Activated CD4-positive, alpha-beta T cell treated with anti-CD3 and anti-CD28 coated beads, Interleukin-10, Interleukin-2, amounts not matched to agents 100 ng/mL and 50 ng/mL, durations not matched to agents 16 hours and 8 hours (primary cell): Measurements from ENCODE around the gene PI16.
A peak's percentile ranks its signal among the peaks of the same experiment; 100 is the strongest.

Experiments
- DNase-seq: peaks from one replicate; pipeline ENCODE4 v3.0.0-alpha.2; 2020

PI16 gene

DNA sequence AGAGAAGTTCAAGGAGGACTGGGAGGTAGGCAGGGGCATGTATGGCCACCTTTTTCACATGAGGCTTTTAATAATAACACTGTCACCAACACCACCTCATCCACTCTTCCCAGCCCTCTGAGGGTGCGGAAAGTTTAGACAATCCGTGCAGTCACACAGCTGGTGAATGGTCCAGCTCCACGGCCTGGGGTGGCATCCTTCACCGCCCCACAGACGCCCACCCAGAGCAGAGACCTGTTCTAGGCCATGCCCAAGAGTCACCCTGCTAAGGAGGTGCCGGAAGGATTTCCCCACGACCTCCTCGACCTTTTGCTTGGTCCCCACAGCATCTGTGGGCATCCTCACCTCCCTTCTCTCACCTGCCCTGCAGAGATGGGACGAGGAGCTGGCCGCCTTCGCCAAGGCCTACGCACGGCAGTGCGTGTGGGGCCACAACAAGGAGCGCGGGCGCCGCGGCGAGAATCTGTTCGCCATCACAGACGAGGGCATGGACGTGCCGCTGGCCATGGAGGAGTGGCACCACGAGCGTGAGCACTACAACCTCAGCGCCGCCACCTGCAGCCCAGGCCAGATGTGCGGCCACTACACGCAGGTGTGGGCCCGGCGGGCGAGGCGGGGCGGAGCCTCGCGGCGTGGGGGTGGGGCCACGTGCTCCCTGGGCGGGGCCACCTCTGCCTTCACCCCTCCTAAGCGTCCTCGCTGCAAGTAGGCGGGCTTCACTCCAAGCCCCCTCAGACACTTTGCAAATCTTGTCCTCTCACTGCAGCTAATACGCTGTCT lies 4.4 kb downstream of the PI16 start:
- no peak for DNase-seq

DNA sequence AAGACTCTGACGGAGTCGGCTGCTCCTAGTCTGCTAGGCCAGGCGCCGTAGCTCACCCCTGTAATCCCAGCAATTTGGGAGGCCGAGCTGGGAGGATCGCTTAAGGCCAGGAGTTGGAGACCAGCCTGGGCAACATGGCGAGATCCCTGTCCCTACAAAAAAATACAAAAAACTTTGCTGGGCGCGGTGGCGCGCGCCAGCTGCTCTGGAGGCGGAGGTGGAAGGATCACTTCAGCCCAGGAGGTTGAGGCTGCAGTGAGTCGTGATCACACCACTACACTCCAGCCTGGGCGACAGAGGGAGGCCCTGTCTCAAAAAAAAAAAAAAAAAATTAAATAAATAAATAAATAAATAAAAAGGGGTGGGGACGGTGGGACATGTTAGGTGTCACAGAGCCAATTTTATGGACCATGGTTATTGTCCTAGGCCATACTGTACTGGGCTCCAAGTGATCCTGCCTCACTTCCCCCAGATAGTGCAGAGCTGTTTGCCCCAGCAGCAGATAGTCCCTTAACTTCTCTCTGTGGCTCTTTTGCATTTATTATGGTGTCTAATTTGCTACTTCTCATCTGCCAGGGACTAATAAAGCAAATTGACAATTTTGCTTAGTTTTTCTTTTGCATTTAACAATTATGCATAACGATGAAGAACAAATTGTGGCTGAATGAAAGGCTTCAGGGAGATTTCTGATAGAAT lies 5.2 kb downstream of the PI16 start:
- no peak for DNase-seq

DNA sequence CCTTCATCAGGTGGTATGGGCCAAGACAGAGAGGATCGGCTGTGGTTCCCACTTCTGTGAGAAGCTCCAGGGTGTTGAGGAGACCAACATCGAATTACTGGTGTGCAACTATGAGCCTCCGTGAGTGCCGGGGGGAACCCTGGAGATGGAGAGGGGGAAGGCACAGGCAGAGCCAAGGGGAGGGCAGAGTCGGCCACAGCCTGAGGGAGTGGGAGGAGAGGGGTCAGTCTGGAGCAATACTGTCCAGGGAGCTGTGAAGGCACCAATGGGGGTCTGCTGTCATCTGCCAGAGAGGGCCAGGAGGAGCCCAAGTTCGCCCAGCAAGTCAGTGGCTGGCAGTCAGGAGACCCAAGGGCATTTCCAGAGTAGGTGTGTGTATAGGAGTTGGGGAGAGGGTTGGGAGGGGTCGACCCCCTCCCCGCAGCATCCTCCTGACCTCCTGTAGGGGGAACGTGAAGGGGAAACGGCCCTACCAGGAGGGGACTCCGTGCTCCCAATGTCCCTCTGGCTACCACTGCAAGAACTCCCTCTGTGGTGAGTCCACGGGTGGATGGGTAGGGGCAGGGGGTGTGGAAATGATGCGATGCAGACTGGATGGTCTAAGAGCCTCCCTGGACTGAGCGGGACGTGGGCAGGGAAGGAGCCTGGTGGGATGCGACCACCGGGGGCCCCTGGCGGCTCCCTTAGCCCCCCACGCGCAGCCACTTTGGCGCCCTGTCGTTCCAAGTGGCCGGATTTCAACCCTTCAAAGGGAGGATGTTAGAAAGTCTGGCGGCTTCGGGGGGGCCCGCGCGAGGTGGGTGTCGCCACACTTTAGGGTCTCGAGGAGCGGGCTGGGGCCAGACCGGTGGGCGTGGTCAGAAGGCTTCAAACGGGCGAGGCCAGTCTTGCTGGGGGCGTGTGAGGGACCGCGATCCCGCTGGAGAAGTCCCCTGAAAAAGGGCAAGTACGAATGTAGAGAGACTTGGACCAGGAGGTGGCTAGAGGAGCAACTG lies 7.2 kb downstream of the PI16 start:
- DNase-seq = no peak

DNA sequence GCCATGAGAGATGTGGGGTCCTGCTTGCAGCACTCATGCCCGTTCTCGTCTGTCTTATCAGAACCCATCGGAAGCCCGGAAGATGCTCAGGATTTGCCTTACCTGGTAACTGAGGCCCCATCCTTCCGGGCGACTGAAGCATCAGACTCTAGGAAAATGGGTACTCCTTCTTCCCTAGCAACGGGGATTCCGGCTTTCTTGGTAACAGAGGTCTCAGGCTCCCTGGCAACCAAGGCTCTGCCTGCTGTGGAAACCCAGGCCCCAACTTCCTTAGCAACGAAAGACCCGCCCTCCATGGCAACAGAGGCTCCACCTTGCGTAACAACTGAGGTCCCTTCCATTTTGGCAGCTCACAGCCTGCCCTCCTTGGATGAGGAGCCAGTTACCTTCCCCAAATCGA lies 8.3 kb downstream of the PI16 start:
- peak; percentile 89 for DNase-seq

DNA sequence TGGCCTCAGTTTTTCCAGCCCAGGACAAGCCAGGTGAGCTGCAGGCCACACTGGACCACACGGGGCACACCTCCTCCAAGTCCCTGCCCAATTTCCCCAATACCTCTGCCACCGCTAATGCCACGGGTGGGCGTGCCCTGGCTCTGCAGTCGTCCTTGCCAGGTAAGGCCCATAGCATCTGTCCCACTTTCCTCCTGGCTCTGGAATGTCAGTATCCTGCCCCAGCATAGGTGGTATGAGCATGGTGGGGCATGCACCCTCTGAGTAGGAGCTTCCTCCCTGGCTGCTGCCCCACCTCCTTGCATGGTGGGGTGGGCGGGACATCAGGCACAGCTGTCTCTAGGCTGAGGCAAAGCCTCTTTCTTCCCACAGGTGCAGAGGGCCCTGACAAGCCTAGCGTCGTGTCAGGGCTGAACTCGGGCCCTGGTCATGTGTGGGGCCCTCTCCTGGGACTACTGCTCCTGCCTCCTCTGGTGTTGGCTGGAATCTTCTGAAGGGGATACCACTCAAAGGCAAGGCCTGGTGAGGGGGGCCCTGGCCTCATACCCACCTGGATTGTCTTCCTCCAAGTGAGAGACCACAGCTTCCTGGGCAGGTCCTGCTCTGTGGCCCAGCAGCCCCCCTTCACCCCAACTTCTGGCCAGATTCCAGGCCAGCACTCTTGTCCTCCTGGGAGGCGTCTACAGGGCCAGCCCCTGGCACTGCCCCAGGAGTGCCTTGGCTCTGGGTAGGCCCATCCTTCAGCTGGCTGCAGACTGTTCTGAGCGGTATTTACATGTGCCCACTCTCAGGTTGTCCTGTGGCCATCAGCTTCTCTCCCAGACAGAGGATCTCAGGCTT lies 9.1 kb downstream of the PI16 start:
- no peak for DNase-seq

DNA sequence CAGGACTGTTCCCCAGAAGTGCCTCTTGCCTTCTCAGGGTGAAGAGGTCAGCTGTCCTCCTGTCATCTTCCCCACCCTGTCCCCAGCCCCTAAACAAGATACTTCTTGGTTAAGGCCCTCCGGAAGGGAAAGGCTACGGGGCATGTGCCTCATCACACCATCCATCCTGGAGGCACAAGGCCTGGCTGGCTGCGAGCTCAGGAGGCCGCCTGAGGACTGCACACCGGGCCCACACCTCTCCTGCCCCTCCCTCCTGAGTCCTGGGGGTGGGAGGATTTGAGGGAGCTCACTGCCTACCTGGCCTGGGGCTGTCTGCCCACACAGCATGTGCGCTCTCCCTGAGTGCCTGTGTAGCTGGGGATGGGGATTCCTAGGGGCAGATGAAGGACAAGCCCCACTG lies 9.8 kb downstream of the PI16 start:
- DNase-seq = no peak

DNA sequence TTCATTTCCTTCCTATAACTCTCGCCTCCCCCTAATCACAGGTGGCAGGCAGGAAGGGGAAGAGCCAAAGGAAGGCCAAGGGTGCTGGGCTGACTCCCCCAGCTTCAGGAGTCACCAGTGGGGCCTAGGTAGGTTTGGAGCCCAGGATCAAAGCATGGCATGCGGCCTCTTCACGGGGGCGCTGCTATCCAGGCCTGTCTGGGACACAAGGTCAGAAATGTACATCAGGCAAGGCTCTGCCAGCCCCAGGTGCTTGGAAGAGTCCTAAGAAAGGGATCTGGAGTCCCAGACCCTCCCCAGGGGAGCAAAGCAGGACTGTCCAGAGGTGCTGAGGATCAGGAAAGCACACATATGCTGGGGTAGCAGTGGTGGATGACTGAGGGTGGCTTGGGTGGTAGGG lies 10.4 kb downstream of the PI16 start:
- DNase-seq = no peak

DNA sequence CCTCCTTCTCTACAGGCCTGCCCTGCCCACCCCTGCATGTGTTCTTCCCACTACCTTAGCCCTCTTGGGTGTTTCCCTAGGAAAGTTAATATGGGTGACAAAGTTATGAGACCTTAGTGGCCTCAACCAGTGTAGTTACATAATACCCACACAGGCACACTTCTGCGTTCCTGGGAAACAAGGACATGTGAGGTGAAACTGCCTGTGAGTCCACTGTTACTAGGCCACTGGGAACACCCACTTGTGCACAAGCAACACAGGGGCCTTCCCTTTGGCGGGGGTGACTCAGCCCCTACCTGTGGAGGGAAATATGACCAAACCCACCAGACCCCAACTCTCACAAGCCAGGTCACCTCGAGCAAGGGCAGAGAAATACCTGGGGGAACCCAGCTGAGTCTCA lies 12.8 kb downstream of the PI16 start:
- DNase-seq = no peak

DNA sequence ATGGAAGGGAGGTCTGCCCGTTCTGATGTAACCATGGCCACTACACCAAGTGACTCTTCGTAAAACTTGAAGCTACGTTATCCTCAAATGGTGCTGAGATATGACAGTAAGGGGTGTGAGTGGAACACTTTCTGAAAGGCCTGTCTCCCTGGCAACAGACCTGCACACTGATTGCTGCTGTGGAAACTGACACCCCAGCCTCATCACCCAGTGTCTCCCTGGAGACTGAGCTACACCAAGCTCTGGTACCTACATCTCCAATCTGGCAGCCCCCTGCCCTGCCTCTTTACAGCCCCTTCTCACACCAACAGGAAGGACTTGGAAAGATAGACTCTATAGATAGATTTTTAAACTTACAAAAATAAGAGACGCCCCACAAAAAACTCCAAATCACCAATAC lies 13.2 kb downstream of the PI16 start:
- no peak for DNase-seq

DNA sequence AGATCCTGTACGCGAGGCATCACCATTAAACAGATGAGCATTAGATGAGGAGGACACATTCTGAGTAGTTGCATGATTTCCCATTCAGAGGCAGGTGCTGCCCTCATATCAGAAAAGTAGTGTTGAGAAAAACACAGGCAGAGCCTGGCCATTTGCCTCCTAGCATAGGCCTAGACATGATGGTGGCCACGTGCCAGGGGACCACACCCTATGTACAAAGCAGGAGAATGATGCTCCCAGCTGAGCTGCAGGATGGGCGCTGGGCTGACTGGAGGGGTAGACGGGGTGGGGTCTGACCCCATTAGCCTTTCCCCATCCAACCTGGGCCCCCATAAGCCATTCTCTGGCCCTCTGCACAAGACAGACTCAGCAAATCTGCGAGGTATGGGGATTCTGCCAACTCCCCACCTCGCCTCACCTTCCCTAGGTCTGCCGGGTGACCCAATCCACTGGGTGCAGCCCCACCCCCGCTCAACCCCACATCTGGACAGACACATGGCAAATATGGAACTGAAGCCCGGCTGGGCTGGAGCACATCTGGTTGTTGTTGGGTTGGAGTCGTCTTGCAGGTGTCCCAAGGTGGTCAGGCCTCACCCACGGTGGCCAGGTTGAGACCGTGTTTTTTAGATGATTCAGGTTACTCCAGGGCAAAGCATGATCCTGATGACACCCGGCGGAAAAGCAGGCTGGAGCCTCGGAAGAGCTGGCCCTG lies 13.9 kb downstream of the PI16 start:
- DNase-seq = no peak

DNA sequence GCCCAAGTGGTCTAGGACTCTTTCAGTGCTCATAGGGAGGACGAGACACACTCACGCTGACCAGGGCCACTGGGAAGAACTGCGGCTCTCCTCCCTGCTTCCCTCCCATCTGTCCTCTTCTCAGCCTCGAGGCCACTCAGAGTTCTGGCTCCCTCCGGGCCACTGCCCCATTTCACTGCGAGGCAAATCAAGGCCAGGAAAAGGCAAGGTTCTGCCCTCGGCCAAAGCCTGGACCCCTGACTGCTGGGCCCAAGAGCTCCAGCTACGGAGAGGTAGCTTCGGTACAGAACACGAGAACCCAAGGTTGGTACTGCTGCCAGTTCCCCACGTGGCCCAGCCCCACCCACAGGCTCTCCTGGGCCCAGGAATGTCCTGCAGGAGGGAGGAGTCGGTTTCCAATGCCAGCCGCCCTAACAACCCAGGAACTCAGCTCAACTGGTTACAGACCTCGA lies 14.7 kb downstream of the PI16 start:
- DNase-seq = no peak

DNA sequence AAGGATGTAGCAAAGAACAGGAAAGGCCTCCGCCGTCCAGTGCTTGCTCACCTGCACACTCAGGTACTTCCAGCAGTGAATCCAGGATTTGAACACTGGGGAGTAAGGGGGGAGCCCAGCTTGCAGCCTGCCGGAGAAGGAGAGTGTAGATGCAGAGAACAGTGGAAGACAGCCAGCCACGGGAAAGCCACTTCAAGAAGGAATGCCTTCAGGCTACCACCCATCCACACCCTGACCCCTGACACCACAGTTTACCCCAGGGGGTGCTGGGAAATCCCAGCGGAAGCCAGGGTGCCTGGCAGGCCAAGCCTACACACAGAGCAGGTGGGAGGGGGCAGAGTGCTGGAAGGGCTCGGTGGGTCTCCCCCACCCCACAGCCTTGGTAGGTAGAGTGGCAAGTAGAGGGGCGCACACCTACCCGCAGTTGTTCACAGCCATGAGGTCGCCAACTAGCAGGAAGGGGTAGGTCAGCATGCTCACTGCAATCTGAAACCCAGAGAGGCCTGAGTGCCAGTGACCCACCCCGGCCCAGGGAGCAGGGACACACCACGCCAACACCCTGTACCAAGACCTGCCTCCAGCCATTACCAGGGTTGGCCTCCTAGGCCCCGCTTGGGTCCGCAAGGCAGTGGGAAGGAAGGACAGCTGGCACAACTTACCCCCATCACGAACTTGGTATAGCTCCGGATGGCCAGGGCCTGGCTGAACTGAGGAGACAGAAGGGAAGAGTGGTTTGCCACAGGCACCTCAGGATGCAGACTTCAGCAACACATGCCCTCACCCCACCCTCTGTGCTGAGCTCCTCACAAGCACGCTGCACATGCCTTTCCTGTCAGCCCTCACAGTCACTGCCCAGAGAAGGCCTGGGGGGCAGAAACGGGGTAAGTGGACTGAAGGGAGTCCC lies 15.7 kb downstream of the PI16 start:
- DNase-seq = no peak

DNA sequence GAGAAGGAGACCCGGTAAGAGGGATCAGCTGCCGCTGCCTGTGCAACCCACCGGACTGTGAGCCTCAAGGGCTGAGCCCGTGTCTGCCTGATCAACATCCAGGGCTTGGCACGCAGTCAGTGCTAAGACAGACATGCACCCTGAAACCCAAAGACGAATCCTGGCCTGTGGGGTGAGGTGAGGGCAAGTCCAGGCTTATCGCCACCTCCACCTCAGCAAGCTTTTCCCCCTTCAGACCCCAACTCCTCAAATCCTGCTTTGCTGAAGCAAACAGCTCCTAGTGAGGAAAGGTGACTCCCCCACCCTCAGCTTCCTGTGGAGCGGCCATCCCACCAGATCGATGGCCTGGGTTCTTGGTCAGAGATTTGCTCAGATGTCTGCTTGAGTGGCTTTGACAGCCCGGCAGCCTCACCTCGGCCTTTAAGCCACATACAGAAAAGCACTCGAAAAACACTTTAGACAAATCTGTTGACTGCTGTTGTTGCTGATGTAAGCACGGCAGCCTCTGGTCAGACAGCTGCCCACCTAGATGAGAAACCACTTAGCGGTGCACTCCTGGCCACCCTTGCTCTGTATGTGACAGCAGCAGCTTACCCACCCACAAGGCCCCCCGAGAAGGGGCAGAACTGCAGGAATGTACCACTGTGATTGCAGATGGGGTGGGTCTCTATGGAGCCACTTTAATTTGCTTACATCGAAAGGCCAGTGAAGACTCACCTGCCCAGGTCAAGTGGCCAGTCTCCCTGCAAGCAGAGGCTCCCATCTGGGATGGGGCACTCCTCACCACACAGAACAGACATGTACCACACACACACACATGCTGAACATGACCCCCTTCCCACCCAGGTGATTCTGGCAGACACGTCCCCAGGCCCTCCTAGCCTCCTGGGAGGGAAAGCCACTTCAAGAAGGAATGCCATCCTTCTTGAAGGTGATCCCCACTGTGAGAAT lies 16.6 kb downstream of the PI16 start:
- DNase-seq = no peak

DNA sequence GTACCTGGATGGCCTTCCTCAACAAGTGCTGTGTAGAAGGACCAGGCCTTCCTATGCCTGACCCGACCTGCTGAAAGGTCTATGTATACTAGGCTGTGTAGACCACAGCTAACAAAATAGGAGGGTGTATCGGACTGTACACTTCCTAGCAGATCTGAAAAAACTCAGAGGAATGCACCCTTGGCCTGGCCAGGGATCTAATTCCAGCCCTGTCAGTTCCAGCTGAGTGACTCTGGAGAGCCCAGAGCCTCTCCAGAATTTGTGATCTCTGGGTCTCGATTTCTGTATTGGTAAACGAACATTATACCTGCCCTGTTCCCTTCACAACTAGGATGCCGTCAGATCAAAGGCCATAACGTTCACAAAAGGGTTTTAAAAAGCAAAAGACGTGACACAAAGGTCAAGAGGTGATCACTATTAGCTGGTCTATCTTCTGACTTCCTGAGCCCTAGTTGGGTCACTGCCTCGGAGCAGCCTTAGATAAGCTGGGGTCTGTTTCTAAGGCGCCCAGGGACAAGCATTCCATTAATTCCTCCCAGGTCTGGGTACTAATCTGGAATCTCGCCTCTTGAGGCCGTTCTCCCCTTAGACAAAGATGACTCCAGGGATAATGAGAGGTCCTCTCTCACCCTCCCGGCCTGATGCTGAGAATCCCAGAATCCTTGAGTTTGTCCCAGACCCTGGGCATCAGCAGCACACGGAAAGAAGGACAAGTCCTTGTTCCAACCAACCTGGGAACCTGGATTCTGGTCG lies 17.6 kb downstream of the PI16 start:
- no peak for DNase-seq

DNA sequence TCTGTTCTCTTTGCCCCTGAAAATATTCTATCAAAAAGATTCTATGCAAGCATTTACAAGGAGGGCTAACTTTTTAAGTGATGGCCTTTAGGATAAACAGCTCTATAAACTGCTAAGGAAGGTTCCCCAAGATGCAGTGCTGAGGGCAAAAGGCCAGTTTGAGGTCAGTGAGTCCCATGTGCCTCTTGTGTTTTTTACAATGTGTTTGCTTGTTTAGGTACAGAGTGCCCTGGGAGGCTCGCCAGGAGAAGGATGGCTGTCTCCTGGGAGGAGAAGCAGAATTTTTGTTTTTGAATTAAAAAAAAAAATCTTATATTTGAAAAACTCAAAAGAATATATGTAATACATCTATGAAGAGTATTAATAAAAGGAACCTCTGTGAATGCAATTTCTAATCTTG lies 18.7 kb downstream of the PI16 start:
- DNase-seq = no peak

DNA sequence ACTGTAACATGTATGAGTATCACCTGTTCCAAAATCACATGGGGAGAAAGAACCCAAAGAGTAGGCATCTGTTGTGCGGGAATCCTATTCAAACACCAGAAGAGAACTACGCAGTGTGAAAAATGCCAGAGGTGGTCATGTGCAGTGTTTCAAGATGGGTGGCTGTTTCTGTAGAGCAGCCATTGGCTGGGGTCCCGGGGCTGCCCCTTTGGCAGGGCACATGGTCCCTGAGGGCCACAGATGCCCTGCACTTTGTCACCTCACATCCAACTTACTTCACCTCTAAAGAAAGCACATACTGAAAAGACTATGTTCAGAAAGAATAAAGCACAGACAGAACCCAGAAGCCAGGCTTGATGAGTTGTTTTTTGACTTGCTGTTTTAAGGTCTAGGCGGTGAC lies 19.1 kb downstream of the PI16 start:
- no peak for DNase-seq

DNA sequence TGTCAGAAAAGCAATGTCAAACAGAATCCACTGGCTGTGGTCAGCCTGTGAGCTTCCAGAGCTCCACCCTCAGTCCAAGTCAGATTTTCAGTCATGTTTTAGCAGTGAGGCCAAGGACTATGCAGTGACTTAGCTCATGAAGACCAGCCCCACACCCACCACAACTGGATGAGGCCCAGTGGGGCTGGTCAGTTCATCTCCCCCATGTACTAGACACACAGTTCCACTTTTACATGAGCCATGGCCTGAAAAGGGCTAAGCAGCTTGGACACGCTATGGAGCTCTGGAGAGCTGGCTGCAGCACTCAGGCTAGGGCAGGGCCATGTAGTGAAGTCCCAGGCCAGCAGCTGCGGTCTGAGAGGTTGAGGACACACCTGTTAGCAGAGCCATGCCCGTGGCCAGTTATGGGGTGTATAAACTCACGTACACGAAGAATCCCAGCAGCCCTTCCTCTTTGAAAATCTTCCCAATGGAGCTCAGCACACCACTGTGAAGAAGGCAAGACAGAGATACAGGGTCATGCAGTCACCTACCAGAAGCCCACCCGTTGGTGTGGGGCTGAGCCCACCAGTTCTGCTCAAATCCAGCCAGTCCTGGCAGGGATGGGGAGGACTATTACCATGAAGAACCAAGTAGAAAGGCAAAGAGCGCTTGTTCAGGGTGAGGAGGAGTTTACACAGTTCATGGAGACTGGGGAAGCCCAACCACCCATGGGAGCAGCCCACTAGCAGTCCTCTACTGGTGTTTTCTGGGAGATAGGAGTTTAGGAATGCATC lies 20.9 kb downstream of the PI16 start:
- no peak for DNase-seq

DNA sequence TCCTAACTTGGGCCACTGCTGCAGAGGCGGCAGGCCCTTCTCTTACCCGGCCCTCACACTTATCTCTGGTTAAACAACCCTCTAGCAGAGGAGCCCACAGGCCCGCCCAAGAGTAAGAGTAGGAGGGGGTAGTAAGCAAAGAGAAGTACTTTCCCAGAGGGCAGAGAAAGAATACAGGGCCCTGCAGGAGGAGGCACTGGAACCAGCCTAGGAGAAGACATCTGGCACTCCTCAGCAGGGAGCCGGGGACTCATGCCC lies 21.4 kb downstream of the PI16 start:
- DNase-seq = no peak
